ENCODE results near the gene ISM1.

- TF ChIP-seq, protein P1, sequence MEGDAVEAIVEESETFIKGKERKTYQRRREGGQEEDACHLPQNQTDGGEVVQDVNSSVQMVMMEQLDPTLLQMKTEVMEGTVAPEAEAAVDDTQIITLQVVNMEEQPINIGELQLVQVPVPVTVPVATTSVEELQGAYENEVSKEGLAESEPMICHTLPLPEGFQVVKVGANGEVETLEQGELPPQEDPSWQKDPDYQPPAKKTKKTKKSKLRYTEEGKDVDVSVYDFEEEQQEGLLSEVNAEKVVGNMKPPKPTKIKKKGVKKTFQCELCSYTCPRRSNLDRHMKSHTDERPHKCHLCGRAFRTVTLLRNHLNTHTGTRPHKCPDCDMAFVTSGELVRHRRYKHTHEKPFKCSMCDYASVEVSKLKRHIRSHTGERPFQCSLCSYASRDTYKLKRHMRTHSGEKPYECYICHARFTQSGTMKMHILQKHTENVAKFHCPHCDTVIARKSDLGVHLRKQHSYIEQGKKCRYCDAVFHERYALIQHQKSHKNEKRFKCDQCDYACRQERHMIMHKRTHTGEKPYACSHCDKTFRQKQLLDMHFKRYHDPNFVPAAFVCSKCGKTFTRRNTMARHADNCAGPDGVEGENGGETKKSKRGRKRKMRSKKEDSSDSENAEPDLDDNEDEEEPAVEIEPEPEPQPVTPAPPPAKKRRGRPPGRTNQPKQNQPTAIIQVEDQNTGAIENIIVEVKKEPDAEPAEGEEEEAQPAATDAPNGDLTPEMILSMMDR (IDR thresholded peaks at IDR 0.05), result no peak
- no peak for TF ChIP-seq POLR2A (IDR thresholded peaks at IDR 0.05)
These were observed 84.2 kb downstream of the ISM1 start for GRCh38 chr20:13305284-13305683.
